GM23338 (cell line): ENCODE results near the gene PHLPP2. TPM values are rescaled to one million over a fixed set of nuclear protein-coding genes. Genes with fewer than 3 reads are reported as not detected.
A peak's percentile ranks its signal among the peaks of the same experiment; 100 is the strongest.

Experiments used
- ATAC-seq: fragments of 200-7000 bp; cut with Tn5 transposase; 3 replicates; pipeline ENCODE4 v1.9.1; 2020
- DNase-seq: peaks from one replicate; pipeline ENCODE4 v3.0.0-alpha.2; 2015; ENCODE audit warnings: low spot score
- H2AFZ ChIP-seq: fragments of 200-600 bp; sonication (generic); 2 replicates; pipeline ENCODE4 v1.8.0; 2016; ENCODE audit warnings: antibody characterized with exemption, mild to moderate bottlenecking, moderate library complexity
- H3F3A ChIP-seq: fragments of 200-600 bp; sonication (generic); replicated peaks from 2 replicates; pipeline ENCODE4 v1.8.0; 2017; ENCODE audit warnings: antibody characterized with exemption, mixed run types, low read depth
- H3K27ac ChIP-seq: fragments of 200-600 bp; sonication (generic); 2 replicates; pipeline ENCODE4 v1.6.1; 2016; ENCODE audit warnings: low read depth
- H3K27me3 ChIP-seq: fragments of 200-600 bp; sonication (generic); 2 replicates; pipeline ENCODE4 v1.8.0; 2016; ENCODE audit warnings: mild to moderate bottlenecking, mixed run types, moderate library complexity; ENCODE audit not compliant: insufficient read depth
- H3K36me3 ChIP-seq: fragments of 200-600 bp; sonication (generic); 2 replicates; pipeline ENCODE4 v1.8.0; 2016; ENCODE audit warnings: mild to moderate bottlenecking; ENCODE audit not compliant: insufficient read depth
- H3K4me1 ChIP-seq: fragments of 200-600 bp; sonication (generic); 2 replicates; pipeline ENCODE4 v1.8.0; 2016; ENCODE audit warnings: mild to moderate bottlenecking, moderate library complexity; ENCODE audit not compliant: insufficient read depth
- H3K4me2 ChIP-seq: fragments of 200-600 bp; sonication (generic); 2 replicates; pipeline ENCODE4 v1.7.1; 2017; ENCODE audit warnings: mixed run types
- H3K4me3 ChIP-seq: fragments of 200-600 bp; sonication (generic); 2 replicates; pipeline ENCODE4 v1.6.1; 2016; ENCODE audit warnings: mixed run types
- H3K79me2 ChIP-seq: fragments of 200-600 bp; sonication (generic); replicated peaks from 2 replicates; pipeline ENCODE4 v1.8.0; 2017; ENCODE audit warnings: mild to moderate bottlenecking; ENCODE audit not compliant: insufficient read depth
- H3K9me2 ChIP-seq: fragments of 200-600 bp; sonication (generic); 2 replicates; pipeline ENCODE4 v1.8.0; 2017; ENCODE audit not compliant: insufficient read depth
- H4K20me1 ChIP-seq: fragments of 200-600 bp; sonication (generic); replicated peaks from 2 replicates; pipeline ENCODE4 v1.8.0; 2017; ENCODE audit warnings: mild to moderate bottlenecking; ENCODE audit not compliant: insufficient read depth
- H3K27ac Mint-ChIP-seq: 2 replicates; pipeline ENCODE4 v1.8.0; 2020; ENCODE audit warnings: inconsistent platforms, mild to moderate bottlenecking, moderate library complexity, mixed read lengths
- H3K27me3 Mint-ChIP-seq: 3 replicates; pipeline ENCODE4 v1.8.0; 2022; ENCODE audit warnings: low read depth, mild to moderate bottlenecking, moderate library complexity, mixed read lengths, inconsistent platforms; ENCODE audit not compliant: insufficient read depth, poor library complexity
- H3K36me3 Mint-ChIP-seq: 3 replicates; pipeline ENCODE4 v1.8.0; 2021; ENCODE audit warnings: low read depth, mild to moderate bottlenecking, inconsistent platforms, moderate library complexity, mixed read lengths
- H3K4me1 Mint-ChIP-seq: 3 replicates; pipeline ENCODE4 v1.8.0; 2020; ENCODE audit warnings: mild to moderate bottlenecking, inconsistent platforms, mixed read lengths
- H3K4me3 Mint-ChIP-seq: 3 replicates; pipeline ENCODE4 v1.8.0; 2021; ENCODE audit warnings: moderate library complexity, mild to moderate bottlenecking, inconsistent platforms, mixed read lengths
- H3K9me3 Mint-ChIP-seq: 3 replicates; pipeline ENCODE4 v1.8.0; 2020; ENCODE audit warnings: moderate library complexity, mild to moderate bottlenecking, inconsistent platforms, mixed read lengths
- CREB1 ChIP-seq: fragments of 250-450 bp; sonication (Bioruptor Pico); IDR thresholded peaks from 2 replicates; pipeline ENCODE4 v1.5.0; 2020; ENCODE audit warnings: low read depth, mild to moderate bottlenecking, moderate library complexity
- EZH2phosphoT487 ChIP-seq: fragments of 200-600 bp; sonication (generic); IDR thresholded peaks from one replicate; pipeline ENCODE4 v1.8.1; 2018; ENCODE audit warnings: antibody characterized with exemption; ENCODE audit not compliant: unreplicated experiment
- JUNB ChIP-seq: IDR thresholded peaks from one replicate; pipeline ENCODE4 v1.6.1; 2016; ENCODE audit warnings: antibody characterized with exemption; ENCODE audit not compliant: unreplicated experiment
- ZNF114 ChIP-seq: fragments of 250-450 bp; sonication (Bioruptor Pico); IDR thresholded peaks from 2 replicates; pipeline ENCODE4 v1.5.0; 2020; ENCODE audit warnings: mild to moderate bottlenecking, moderate library complexity
- ZNF331 ChIP-seq: fragments of 250-450 bp; sonication (Bioruptor Pico); IDR thresholded peaks from 2 replicates; pipeline ENCODE4 v1.5.0; 2020; ENCODE audit warnings: low read depth, mild to moderate bottlenecking, moderate library complexity
- polyA plus RNA-seq: library from polyadenylated mRNA; unstranded; fragments of >200 nt; fragmentation: Nextera tagmentation; extraction: Ambion mirVana; gene quantifications from 2 replicates; pipeline ENCODE4 v1.2.1, GENCODE V29; 2016
- total RNA-seq: library from RNA; depleted of rRNA; stranded (reverse); fragments of >200 nt; shearing (Covaris generic); gene quantifications from 2 replicates; pipeline ENCODE4 v1.2.3, GENCODE V29; 2014
- TF ChIP-seq, protein P1 (sequence below), 2 experiments: fragments of 200-600 bp in 1 of 2; sonication (generic) in 1 of 2; conservative IDR thresholded peaks; 2 replicates each; pipeline versions ENCODE4 v1.5.1 to v1.6.1; 2016 to 2017; ENCODE audit warnings: antibody characterized with exemption in 2 of 2, low read depth in 2 of 2, mild to moderate bottlenecking in 2 of 2, moderate library complexity in 1 of 2
- TF ChIP-seq, protein P2 (sequence below): fragments of 250-450 bp; sonication (Bioruptor Pico); IDR thresholded peaks from 2 replicates; pipeline ENCODE4 v1.5.0; 2020; ENCODE audit warnings: mild to moderate bottlenecking, moderate library complexity
- TF ChIP-seq, protein P3 (sequence below): IDR thresholded peaks from 2 replicates; pipeline ENCODE4 v1.6.1; 2016; ENCODE audit warnings: antibody characterized with exemption

The PHLPP2 gene
- total and polyA plus RNA-seq, 2 experiments from 2014 or later: 4.2 to 20.5 TPM

DNA sequence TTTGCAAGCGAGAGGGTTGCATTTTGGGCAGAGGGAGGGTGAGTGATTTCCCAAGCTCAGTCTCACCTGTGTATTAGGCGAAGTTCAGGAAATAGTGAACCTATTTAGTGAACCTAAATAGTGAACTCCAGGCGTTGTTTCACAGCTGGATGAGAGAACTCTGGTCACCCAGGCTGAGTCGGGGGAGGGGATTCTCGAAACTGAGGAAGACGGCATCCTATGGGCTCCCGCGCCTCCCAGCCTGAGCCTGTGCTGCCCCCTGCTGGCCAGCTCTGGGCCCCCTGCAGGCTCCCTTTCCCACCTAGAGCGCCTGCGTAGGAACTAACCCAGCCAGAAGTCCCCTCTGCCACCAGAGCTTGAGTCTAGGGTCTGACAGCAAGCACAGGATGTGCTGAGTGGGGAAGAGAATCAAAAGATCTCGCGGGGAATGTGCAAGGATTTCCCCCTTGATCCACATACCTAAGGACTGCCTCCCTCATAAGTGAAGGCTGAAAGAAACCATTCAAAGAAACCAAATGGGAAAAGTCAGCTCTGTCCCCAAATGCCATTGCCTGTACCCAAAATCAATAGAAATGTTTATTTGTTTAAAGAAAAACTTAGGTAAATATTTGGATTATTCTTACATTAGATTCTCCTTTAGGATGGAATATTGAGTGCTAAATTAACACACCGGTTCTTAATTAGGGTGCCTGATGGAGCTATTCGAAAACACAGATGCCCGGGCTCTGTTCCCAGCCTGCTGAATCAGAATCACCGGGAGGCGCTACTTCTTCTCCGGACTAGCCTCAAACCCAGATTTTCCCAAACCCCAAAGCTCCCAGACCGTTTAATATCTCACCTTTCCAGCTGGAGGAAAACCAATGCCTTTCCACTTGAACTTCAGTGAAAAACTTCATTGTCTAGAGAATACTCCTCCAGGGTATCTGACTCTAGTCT, 113.3 kb downstream of the PHLPP2 start:
- H3K36me3 ChIP-seq: no peaks in the 10 kb centered on the region
- Mint-ChIP-seq H3K27ac (no peak overlapping the region), H3K27me3 (peaks cover 10% of the 10 kb centered on the region), H3K4me3 (peak overlapping the region; percentile 38; the same call in 2 of the 3 replicates), H3K36me3 (no peaks in the 10 kb centered on the region), H3K4me1 (peaks cover 8% of the 10 kb centered on the region), H3K9me3 (no peaks in the 10 kb centered on the region)
- no peaks in the 10 kb centered on the region for H3K9me2 ChIP-seq
- no peaks in the 10 kb centered on the region for H3K27me3 ChIP-seq
- DNase-seq (peak; percentile 94), ATAC-seq (peak; percentile 98)
- no peaks in the 10 kb centered on the region; the same call in 1 of the 2 replicates for H3K4me1 ChIP-seq
- no peak overlapping the region for H3K27ac ChIP-seq
- no peaks in the 10 kb centered on the region for H3F3A ChIP-seq
- peak overlapping the region; percentile 31; the same call in 1 of the 2 replicates for H3K4me3 ChIP-seq
- TF ChIP-seq, protein P1, sequence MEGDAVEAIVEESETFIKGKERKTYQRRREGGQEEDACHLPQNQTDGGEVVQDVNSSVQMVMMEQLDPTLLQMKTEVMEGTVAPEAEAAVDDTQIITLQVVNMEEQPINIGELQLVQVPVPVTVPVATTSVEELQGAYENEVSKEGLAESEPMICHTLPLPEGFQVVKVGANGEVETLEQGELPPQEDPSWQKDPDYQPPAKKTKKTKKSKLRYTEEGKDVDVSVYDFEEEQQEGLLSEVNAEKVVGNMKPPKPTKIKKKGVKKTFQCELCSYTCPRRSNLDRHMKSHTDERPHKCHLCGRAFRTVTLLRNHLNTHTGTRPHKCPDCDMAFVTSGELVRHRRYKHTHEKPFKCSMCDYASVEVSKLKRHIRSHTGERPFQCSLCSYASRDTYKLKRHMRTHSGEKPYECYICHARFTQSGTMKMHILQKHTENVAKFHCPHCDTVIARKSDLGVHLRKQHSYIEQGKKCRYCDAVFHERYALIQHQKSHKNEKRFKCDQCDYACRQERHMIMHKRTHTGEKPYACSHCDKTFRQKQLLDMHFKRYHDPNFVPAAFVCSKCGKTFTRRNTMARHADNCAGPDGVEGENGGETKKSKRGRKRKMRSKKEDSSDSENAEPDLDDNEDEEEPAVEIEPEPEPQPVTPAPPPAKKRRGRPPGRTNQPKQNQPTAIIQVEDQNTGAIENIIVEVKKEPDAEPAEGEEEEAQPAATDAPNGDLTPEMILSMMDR (conservative IDR thresholded peaks at IDR 0.05; ENCODE audit: low read depth in 2 of 2): peak; percentile 80 to 94
- no peak for TF ChIP-seq JUNB
- no peak for TF ChIP-seq ZNF331 (CRISPR knock-in tag)
- TF ChIP-seq ZNF114 (CRISPR knock-in tag): no peak
- TF ChIP-seq, protein P2, sequence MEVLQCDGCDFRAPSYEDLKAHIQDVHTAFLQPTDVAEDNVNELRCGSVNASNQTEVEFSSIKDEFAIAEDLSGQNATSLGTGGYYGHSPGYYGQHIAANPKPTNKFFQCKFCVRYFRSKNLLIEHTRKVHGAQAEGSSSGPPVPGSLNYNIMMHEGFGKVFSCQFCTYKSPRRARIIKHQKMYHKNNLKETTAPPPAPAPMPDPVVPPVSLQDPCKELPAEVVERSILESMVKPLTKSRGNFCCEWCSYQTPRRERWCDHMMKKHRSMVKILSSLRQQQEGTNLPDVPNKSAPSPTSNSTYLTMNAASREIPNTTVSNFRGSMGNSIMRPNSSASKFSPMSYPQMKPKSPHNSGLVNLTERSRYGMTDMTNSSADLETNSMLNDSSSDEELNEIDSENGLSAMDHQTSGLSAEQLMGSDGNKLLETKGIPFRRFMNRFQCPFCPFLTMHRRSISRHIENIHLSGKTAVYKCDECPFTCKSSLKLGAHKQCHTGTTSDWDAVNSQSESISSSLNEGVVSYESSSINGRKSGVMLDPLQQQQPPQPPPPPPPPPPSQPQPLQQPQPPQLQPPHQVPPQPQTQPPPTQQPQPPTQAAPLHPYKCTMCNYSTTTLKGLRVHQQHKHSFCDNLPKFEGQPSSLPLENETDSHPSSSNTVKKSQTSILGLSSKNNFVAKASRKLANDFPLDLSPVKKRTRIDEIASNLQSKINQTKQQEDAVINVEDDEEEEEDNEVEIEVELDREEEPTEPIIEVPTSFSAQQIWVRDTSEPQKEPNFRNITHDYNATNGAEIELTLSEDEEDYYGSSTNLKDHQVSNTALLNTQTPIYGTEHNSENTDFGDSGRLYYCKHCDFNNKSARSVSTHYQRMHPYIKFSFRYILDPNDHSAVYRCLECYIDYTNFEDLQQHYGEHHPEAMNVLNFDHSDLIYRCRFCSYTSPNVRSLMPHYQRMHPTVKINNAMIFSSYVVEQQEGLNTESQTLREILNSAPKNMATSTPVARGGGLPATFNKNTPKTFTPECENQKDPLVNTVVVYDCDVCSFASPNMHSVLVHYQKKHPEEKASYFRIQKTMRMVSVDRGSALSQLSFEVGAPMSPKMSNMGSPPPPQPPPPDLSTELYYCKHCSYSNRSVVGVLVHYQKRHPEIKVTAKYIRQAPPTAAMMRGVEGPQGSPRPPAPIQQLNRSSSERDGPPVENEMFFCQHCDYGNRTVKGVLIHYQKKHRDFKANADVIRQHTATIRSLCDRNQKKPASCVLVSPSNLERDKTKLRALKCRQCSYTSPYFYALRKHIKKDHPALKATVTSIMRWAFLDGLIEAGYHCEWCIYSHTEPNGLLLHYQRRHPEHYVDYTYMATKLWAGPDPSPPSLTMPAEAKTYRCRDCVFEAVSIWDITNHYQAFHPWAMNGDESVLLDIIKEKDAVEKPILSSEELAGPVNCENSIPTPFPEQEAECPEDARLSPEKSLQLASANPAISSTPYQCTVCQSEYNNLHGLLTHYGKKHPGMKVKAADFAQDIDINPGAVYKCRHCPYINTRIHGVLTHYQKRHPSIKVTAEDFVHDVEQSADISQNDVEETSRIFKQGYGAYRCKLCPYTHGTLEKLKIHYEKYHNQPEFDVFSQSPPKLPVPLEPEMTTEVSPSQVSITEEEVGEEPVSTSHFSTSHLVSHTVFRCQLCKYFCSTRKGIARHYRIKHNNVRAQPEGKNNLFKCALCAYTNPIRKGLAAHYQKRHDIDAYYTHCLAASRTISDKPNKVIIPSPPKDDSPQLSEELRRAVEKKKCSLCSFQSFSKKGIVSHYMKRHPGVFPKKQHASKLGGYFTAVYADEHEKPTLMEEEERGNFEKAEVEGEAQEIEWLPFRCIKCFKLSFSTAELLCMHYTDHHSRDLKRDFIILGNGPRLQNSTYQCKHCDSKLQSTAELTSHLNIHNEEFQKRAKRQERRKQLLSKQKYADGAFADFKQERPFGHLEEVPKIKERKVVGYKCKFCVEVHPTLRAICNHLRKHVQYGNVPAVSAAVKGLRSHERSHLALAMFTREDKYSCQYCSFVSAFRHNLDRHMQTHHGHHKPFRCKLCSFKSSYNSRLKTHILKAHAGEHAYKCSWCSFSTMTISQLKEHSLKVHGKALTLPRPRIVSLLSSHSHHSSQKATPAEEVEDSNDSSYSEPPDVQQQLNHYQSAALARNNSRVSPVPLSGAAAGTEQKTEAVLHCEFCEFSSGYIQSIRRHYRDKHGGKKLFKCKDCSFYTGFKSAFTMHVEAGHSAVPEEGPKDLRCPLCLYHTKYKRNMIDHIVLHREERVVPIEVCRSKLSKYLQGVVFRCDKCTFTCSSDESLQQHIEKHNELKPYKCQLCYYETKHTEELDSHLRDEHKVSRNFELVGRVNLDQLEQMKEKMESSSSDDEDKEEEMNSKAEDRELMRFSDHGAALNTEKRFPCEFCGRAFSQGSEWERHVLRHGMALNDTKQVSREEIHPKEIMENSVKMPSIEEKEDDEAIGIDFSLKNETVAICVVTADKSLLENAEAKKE (CRISPR knock-in tag): no peak
- TF ChIP-seq CREB1: 0 out of 2 replicates have a peak, but pooled peaks have one; percentile 7
- TF ChIP-seq, protein P3, sequence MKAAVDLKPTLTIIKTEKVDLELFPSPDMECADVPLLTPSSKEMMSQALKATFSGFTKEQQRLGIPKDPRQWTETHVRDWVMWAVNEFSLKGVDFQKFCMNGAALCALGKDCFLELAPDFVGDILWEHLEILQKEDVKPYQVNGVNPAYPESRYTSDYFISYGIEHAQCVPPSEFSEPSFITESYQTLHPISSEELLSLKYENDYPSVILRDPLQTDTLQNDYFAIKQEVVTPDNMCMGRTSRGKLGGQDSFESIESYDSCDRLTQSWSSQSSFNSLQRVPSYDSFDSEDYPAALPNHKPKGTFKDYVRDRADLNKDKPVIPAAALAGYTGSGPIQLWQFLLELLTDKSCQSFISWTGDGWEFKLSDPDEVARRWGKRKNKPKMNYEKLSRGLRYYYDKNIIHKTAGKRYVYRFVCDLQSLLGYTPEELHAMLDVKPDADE: no peak
- no peak for TF ChIP-seq EZH2phosphoT487
- no peaks in the 10 kb centered on the region for H3K79me2 ChIP-seq
- H3K4me2 ChIP-seq: peak overlapping the region; percentile 70
- no peaks in the 10 kb centered on the region for H4K20me1 ChIP-seq
- H2AFZ ChIP-seq: 0 out of 2 replicates have a peak overlapping the region, but pooled peaks have one; percentile 87
